GM23338 (cell line): Measurements from ENCODE around the gene ITPR2. TPM values are rescaled to one million over a fixed set of nuclear protein-coding genes. Genes with fewer than 3 reads are reported as not detected.

Experiments used
- ATAC-seq: fragments of 200-7000 bp; cut with Tn5 transposase; 3 replicates; pipeline ENCODE4 v1.9.1; 2020
- DNase-seq: peaks from one replicate; pipeline ENCODE4 v3.0.0-alpha.2; 2015; ENCODE audit warnings: low spot score
- H2AFZ ChIP-seq: fragments of 200-600 bp; sonication (generic); 2 replicates; pipeline ENCODE4 v1.8.0; 2016; ENCODE audit warnings: antibody characterized with exemption, mild to moderate bottlenecking, moderate library complexity
- H3F3A ChIP-seq: fragments of 200-600 bp; sonication (generic); replicated peaks from 2 replicates; pipeline ENCODE4 v1.8.0; 2017; ENCODE audit warnings: antibody characterized with exemption, mixed run types, low read depth
- H3K27ac ChIP-seq: fragments of 200-600 bp; sonication (generic); 2 replicates; pipeline ENCODE4 v1.6.1; 2016; ENCODE audit warnings: low read depth
- H3K27me3 ChIP-seq: fragments of 200-600 bp; sonication (generic); 2 replicates; pipeline ENCODE4 v1.8.0; 2016; ENCODE audit warnings: mild to moderate bottlenecking, mixed run types, moderate library complexity; ENCODE audit not compliant: insufficient read depth
- H3K36me3 ChIP-seq: fragments of 200-600 bp; sonication (generic); 2 replicates; pipeline ENCODE4 v1.8.0; 2016; ENCODE audit warnings: mild to moderate bottlenecking; ENCODE audit not compliant: insufficient read depth
- H3K4me1 ChIP-seq: fragments of 200-600 bp; sonication (generic); 2 replicates; pipeline ENCODE4 v1.8.0; 2016; ENCODE audit warnings: mild to moderate bottlenecking, moderate library complexity; ENCODE audit not compliant: insufficient read depth
- H3K4me2 ChIP-seq: fragments of 200-600 bp; sonication (generic); 2 replicates; pipeline ENCODE4 v1.7.1; 2017; ENCODE audit warnings: mixed run types
- H3K4me3 ChIP-seq: fragments of 200-600 bp; sonication (generic); 2 replicates; pipeline ENCODE4 v1.6.1; 2016; ENCODE audit warnings: mixed run types
- H3K79me2 ChIP-seq: fragments of 200-600 bp; sonication (generic); replicated peaks from 2 replicates; pipeline ENCODE4 v1.8.0; 2017; ENCODE audit warnings: mild to moderate bottlenecking; ENCODE audit not compliant: insufficient read depth
- H3K9me2 ChIP-seq: fragments of 200-600 bp; sonication (generic); 2 replicates; pipeline ENCODE4 v1.8.0; 2017; ENCODE audit not compliant: insufficient read depth
- H4K20me1 ChIP-seq: fragments of 200-600 bp; sonication (generic); replicated peaks from 2 replicates; pipeline ENCODE4 v1.8.0; 2017; ENCODE audit warnings: mild to moderate bottlenecking; ENCODE audit not compliant: insufficient read depth
- H3K27ac Mint-ChIP-seq: 2 replicates; pipeline ENCODE4 v1.8.0; 2020; ENCODE audit warnings: inconsistent platforms, mild to moderate bottlenecking, moderate library complexity, mixed read lengths
- H3K27me3 Mint-ChIP-seq: 3 replicates; pipeline ENCODE4 v1.8.0; 2022; ENCODE audit warnings: low read depth, mild to moderate bottlenecking, moderate library complexity, mixed read lengths, inconsistent platforms; ENCODE audit not compliant: insufficient read depth, poor library complexity
- H3K36me3 Mint-ChIP-seq: 3 replicates; pipeline ENCODE4 v1.8.0; 2021; ENCODE audit warnings: low read depth, mild to moderate bottlenecking, inconsistent platforms, moderate library complexity, mixed read lengths
- H3K4me1 Mint-ChIP-seq: 3 replicates; pipeline ENCODE4 v1.8.0; 2020; ENCODE audit warnings: mild to moderate bottlenecking, inconsistent platforms, mixed read lengths
- H3K4me3 Mint-ChIP-seq: 3 replicates; pipeline ENCODE4 v1.8.0; 2021; ENCODE audit warnings: moderate library complexity, mild to moderate bottlenecking, inconsistent platforms, mixed read lengths
- H3K9me3 Mint-ChIP-seq: 3 replicates; pipeline ENCODE4 v1.8.0; 2020; ENCODE audit warnings: moderate library complexity, mild to moderate bottlenecking, inconsistent platforms, mixed read lengths
- CREB1 ChIP-seq: fragments of 250-450 bp; sonication (Bioruptor Pico); IDR thresholded peaks from 2 replicates; pipeline ENCODE4 v1.5.0; 2020; ENCODE audit warnings: low read depth, mild to moderate bottlenecking, moderate library complexity
- EZH2 ChIP-seq: fragments of 200-600 bp; sonication (generic); IDR thresholded peaks from one replicate; pipeline ENCODE4 v1.8.0; 2017; ENCODE audit warnings: antibody characterized with exemption, mild to moderate bottlenecking, low read depth; ENCODE audit not compliant: unreplicated experiment
- JUNB ChIP-seq: IDR thresholded peaks from one replicate; pipeline ENCODE4 v1.6.1; 2016; ENCODE audit warnings: antibody characterized with exemption; ENCODE audit not compliant: unreplicated experiment
- NANOG ChIP-seq: IDR thresholded peaks from 2 replicates; pipeline ENCODE4 v1.6.1; 2016; ENCODE audit warnings: antibody characterized with exemption, borderline replicate concordance
- POLR2AphosphoS5 ChIP-seq: IDR thresholded peaks from 2 replicates; pipeline ENCODE4 v1.6.1; 2016; ENCODE audit warnings: antibody characterized with exemption, low read depth
- REST ChIP-seq: IDR thresholded peaks from one replicate; pipeline ENCODE4 v1.6.1; 2018; ENCODE audit warnings: antibody characterized with exemption; ENCODE audit not compliant: unreplicated experiment
- ZNF114 ChIP-seq: fragments of 250-450 bp; sonication (Bioruptor Pico); IDR thresholded peaks from 2 replicates; pipeline ENCODE4 v1.5.0; 2020; ENCODE audit warnings: mild to moderate bottlenecking, moderate library complexity
- ZNF331 ChIP-seq: fragments of 250-450 bp; sonication (Bioruptor Pico); IDR thresholded peaks from 2 replicates; pipeline ENCODE4 v1.5.0; 2020; ENCODE audit warnings: low read depth, mild to moderate bottlenecking, moderate library complexity
- polyA plus RNA-seq: library from polyadenylated mRNA; unstranded; fragments of >200 nt; fragmentation: Nextera tagmentation; extraction: Ambion mirVana; gene quantifications from 2 replicates; pipeline ENCODE4 v1.2.1, GENCODE V29; 2016
- total RNA-seq: library from RNA; depleted of rRNA; stranded (reverse); fragments of >200 nt; shearing (Covaris generic); gene quantifications from 2 replicates; pipeline ENCODE4 v1.2.3, GENCODE V29; 2014
- TF ChIP-seq, protein P1 (sequence below), 2 experiments: fragments of 200-600 bp in 1 of 2; sonication (generic) in 1 of 2; conservative IDR thresholded peaks; 2 replicates each; pipeline versions ENCODE4 v1.5.1 to v1.6.1; 2016 to 2017; ENCODE audit warnings: antibody characterized with exemption in 2 of 2, low read depth in 2 of 2, mild to moderate bottlenecking in 2 of 2, moderate library complexity in 1 of 2

ITPR2 gene
- total and polyA plus RNA-seq, 2 experiments from 2014 or later = 44.5 to 65.2 TPM

GRCh38 chr12:26805401-26805971 lies 27.5 kb downstream of the ITPR2 start:
- peaks cover 8% of the 10 kb centered on the region for H4K20me1 ChIP-seq
- no peak for ATAC-seq
- no peaks in the 10 kb centered on the region for H3K9me3 Mint-ChIP-seq

DNA sequence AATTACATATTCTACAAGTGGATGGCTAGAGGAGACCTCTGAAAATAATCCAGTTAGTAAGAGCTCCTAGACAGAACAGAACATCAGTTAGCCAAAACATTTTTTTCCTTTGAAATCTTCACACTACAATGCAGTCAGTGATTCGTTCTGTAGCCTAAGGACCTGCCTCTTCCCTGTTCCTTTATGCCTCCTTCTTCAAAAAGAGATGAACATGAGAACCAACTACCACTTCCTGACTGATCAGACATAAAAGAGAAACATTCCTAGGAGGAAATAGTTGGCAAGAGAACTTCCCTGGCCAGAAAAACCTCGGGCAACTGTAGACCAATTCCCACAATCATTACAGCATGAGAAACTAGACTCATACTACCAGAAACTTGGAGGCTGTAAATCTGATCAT lies 29.4 kb downstream of the ITPR2 start:
- no peak for TF ChIP-seq EZH2
- no peak for TF ChIP-seq CREB1 (CRISPR knock-in tag)
- TF ChIP-seq ZNF114 (CRISPR knock-in tag) = no peak
- TF ChIP-seq REST = no peak
- TF ChIP-seq, protein P1, sequence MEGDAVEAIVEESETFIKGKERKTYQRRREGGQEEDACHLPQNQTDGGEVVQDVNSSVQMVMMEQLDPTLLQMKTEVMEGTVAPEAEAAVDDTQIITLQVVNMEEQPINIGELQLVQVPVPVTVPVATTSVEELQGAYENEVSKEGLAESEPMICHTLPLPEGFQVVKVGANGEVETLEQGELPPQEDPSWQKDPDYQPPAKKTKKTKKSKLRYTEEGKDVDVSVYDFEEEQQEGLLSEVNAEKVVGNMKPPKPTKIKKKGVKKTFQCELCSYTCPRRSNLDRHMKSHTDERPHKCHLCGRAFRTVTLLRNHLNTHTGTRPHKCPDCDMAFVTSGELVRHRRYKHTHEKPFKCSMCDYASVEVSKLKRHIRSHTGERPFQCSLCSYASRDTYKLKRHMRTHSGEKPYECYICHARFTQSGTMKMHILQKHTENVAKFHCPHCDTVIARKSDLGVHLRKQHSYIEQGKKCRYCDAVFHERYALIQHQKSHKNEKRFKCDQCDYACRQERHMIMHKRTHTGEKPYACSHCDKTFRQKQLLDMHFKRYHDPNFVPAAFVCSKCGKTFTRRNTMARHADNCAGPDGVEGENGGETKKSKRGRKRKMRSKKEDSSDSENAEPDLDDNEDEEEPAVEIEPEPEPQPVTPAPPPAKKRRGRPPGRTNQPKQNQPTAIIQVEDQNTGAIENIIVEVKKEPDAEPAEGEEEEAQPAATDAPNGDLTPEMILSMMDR (conservative IDR thresholded peaks at IDR 0.05; ENCODE audit: low read depth in 2 of 2) = no peak
- no peak for TF ChIP-seq JUNB
- TF ChIP-seq ZNF331 (CRISPR knock-in tag) = no peak
- TF ChIP-seq POLR2AphosphoS5 = no peak
- peaks cover 81% of the 10 kb centered on the region for H3K79me2 ChIP-seq
- no peak overlapping the region for H2AFZ ChIP-seq
- H3K9me2 ChIP-seq = no peaks in the 10 kb centered on the region
- H3K4me1 Mint-ChIP-seq = peaks cover 12% of the 10 kb centered on the region; the same call in 2 of the 3 replicates
- no peak overlapping the region for H3K4me3 Mint-ChIP-seq
- no peak overlapping the region for H3K4me3 ChIP-seq
- H3K4me2 ChIP-seq = no peak overlapping the region
- H3K36me3 Mint-ChIP-seq = peaks cover 9% of the 10 kb centered on the region; the same call in 2 of the 3 replicates
- no peak overlapping the region for H3K27ac Mint-ChIP-seq
- H3K4me1 ChIP-seq = 0 out of 2 replicates have a peak, but pooled peaks cover 6% of the 10 kb centered on the region
- no peaks in the 10 kb centered on the region for H3K27me3 ChIP-seq
- DNase-seq (no peak), ATAC-seq (no peak)
- H3K36me3 ChIP-seq = no peaks in the 10 kb centered on the region
- H3K27me3 Mint-ChIP-seq = peaks cover 2% of the 10 kb centered on the region
- no peaks in the 10 kb centered on the region for H3K9me3 Mint-ChIP-seq
- H4K20me1 ChIP-seq = peaks cover 15% of the 10 kb centered on the region
- no peaks in the 10 kb centered on the region for H3F3A ChIP-seq
- H3K27ac ChIP-seq = no peak overlapping the region; the same call in 1 of the 2 replicates

More at GRCh38 chr12:26805401-26805971, 27.5 kb downstream of the ITPR2 start:
- no peak overlapping the region for H3K4me3 Mint-ChIP-seq
- 0 out of 2 replicates have a peak, but pooled peaks cover 6% of the 10 kb centered on the region for H3K4me1 ChIP-seq
- H3K79me2 ChIP-seq = peaks cover 80% of the 10 kb centered on the region
- no peaks in the 10 kb centered on the region for H3F3A ChIP-seq
- DNase-seq = no peak
- peaks cover 14% of the 10 kb centered on the region; the same call in 2 of the 3 replicates for H3K4me1 Mint-ChIP-seq
- H3K27ac Mint-ChIP-seq = no peak overlapping the region
- H3K27ac ChIP-seq = no peak overlapping the region
- peaks cover 9% of the 10 kb centered on the region; the same call in 2 of the 3 replicates for H3K36me3 Mint-ChIP-seq
- no peaks in the 10 kb centered on the region for H3K36me3 ChIP-seq
- no peaks in the 10 kb centered on the region for H3K27me3 ChIP-seq
- no peaks in the 10 kb centered on the region for H3K27me3 Mint-ChIP-seq
- no peaks in the 10 kb centered on the region for H3K9me2 ChIP-seq
- no peak for TF ChIP-seq NANOG
- TF ChIP-seq JUNB = no peak
- TF ChIP-seq ZNF331 (CRISPR knock-in tag) = no peak
- no peak overlapping the region for H2AFZ ChIP-seq
- no peak overlapping the region for H3K4me3 ChIP-seq
- H3K4me2 ChIP-seq = no peak overlapping the region
